Activated naive CD4-positive, alpha-beta T cell treated with anti-CD3 and anti-CD28 coated beads for 36 hours (primary cell): ENCODE data around the gene CPNE7. TPM values are rescaled to one million over a fixed set of nuclear protein-coding genes. Genes with fewer than 3 reads are reported as not detected.
"Not testable (repeated sequence)": the region's sequence is repeated elsewhere in the genome, so short reads cannot be mapped to it uniquely, and the experiment has no call there.

Experiments used
- CTCF ChIA-PET: fragments of 350-600 bp; sonication (Branson Sonifier 250); formaldehyde crosslinking; loops from one replicate; lab custom pipeline; 2021; ENCODE audit warnings: antibody characterized with exemption; lab: Charles Lee
- DNase-seq: peaks from one replicate; pipeline ENCODE4 v3.0.0-alpha.2; 2020
- H3K27ac Mint-ChIP-seq: one replicate; pipeline ENCODE4 v1.8.0; 2021; ENCODE audit warnings: mild to moderate bottlenecking, mixed read lengths
- H3K27me3 Mint-ChIP-seq: one replicate; pipeline ENCODE4 v1.8.0; 2021; ENCODE audit warnings: low read depth, mixed read lengths
- H3K36me3 Mint-ChIP-seq: one replicate; pipeline ENCODE4 v1.8.0; 2021; ENCODE audit warnings: low read depth, mixed read lengths
- H3K4me1 Mint-ChIP-seq: one replicate; pipeline ENCODE4 v1.8.0; 2021; ENCODE audit warnings: low read depth, mixed read lengths
- H3K4me3 Mint-ChIP-seq: one replicate; pipeline ENCODE4 v1.8.0; 2021; ENCODE audit warnings: mild to moderate bottlenecking, moderate library complexity, mixed read lengths
- H3K9me3 Mint-ChIP-seq: one replicate; pipeline ENCODE4 v1.8.0; 2021; ENCODE audit warnings: mixed read lengths
- intact Hi-C: fragments of 100-400 bp; cut with micrococcal nuclease; formaldehyde crosslinking; loops from one replicate; pipeline ENCODE4 v1.15.1; 2023
- total RNA-seq, 2 experiments: library from RNA; stranded (reverse); gene quantifications; one replicate each; pipeline ENCODE4 v1.2.3, GENCODE V29; 2021

Gene CPNE7
- total RNA-seq, 2 experiments from 2014 or later = 6.4 to 9.0 TPM

DNA sequence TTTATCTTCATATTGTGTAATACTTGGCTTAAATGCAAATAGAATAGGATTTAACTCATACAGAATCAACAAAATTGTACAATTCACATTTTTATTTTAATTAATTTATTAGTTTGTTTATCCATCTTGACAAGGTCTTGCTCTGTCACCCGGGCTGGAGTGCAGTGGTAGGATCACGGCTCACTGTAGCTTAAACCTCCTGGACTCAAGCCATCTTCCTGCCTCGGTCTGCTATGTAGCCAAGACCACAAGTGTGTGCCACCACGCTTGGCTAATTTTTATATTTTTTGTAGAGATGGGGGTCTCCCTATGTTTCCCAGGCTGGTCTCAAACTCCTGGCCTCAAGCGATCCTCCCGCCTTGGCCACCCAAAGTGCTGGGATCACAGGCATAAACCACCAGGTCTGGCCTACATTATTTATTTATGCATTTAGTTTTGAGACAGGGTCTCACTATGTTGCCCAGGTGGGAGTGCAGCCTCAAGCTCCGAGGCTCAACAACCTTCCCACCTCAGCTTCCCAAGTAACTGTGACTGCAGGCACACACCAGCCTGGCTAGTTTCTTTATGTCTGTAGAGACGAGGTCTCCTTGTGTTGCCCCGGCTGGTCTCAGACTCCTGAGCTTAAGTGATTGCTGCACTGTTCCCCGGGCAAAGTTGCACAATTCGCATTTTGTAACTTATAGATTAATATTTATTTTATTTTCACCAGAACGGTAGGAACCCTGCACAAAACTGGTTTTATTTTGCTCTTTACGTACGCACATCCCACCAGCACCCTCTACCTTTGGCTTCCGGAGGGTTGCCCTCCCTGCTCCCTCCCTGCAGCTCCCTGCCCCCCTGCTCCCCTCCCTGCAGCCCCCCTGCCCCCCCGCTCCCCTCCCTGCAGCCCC lies 42.8 kb downstream of the CPNE7 start:
- Mint-ChIP-seq H3K4me3 (no peak overlapping the region), H3K27ac (no peak overlapping the region), H3K36me3 (no peaks in the 10 kb centered on the region), H3K4me1 (peaks cover 12% of the 10 kb centered on the region), H3K9me3 (no peaks in the 10 kb centered on the region), H3K27me3 (peaks cover 5% of the 10 kb centered on the region)
- intact Hi-C loops = no loop called here
- DNase-seq = no peak
- CTCF ChIA-PET = interaction anchor here (1.2 kb wide), 1 partner anchor 222 kb away, joined by 3 read pairs; no protein-coding TSS in a partner anchor

DNA sequence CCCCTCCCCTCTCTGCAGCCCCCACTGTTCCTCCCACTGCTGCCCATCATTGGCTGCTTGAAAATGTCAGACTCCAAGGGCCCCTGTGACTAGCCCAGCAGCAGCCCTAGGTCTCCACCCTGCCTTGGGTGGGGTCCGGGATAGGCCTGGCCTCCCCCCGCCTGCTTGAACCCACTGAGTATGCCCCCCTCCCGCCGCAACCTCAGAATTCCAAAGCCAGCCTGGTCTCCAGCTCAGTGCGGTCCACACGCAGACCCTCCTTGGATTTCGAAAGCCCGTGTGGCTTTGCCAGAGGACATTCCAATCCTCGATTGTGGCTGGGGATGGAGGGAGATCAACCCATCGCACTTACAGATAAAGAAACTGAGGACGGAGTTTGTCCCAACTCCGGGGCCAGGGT lies 44.3 kb downstream of the CPNE7 start:
- CTCF ChIA-PET = no interaction called here
- peaks cover 12% of the 10 kb centered on the region for H3K4me1 Mint-ChIP-seq
- peaks cover 5% of the 10 kb centered on the region for H3K27me3 Mint-ChIP-seq
- DNase-seq = no peak
- no peak overlapping the region for H3K4me3 Mint-ChIP-seq
- no peaks in the 10 kb centered on the region for H3K36me3 Mint-ChIP-seq
- intact Hi-C loops = no loop called here
- H3K27ac Mint-ChIP-seq = no peak overlapping the region
- H3K9me3 Mint-ChIP-seq = no peaks in the 10 kb centered on the region

DNA sequence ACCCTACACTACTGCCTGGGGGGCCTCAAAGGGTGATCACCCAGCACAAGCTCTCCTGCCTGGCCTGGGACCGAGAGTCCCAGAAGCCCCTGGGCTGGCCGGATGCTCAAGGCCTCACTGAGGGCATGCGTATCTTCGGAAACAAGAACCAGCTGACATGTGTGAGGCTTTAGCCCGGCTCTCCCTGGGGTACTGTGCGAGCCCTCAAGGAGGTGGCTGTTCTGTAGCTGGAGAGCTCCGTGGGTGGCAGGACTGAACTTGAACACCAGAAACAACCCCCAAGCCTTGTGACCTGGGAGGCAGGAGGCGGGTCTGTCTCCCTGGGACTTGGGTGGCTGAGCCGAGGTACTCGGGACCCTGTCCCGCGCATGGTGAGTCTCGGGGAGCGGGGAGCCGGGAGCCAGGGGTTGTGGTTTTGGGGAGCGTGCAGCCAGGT lies 44.9 kb downstream of the CPNE7 start:
- H3K36me3 Mint-ChIP-seq = no peaks in the 10 kb centered on the region
- H3K27ac Mint-ChIP-seq = no peak overlapping the region
- H3K9me3 Mint-ChIP-seq = no peaks in the 10 kb centered on the region
- no peak for DNase-seq
- H3K27me3 Mint-ChIP-seq = peaks cover 5% of the 10 kb centered on the region
- intact Hi-C loops = no loop called here
- CTCF ChIA-PET = no interaction called here
- peaks cover 12% of the 10 kb centered on the region for H3K4me1 Mint-ChIP-seq
- H3K4me3 Mint-ChIP-seq = no peak overlapping the region

DNA sequence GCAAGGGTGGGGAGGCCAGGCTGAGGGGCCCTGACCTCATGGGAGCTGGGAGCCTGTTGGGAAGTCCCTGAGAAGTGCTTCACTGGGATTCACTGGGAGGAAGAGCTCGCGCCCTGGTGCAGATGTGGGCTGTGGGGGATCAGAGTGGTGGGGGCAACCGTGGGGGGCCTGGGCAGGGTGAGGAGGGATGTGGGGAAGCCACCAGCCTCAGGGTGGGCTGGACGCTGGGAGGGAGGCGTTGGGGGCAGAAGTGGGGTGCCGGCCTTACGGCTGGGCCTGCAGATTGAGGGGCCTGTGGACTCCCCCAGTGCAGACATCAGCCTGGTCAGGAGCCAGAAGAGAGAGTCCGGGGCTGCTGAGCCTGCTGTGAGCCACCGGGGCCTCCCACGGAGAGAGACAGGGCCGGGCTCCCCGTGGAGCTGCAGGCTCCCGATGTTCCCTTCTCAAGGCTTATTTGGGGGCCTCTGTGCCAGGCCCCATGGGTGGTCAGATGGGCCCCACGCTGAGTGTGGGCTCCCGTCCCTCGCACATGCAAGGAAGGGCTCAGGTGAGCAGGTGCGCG lies 45.7 kb downstream of the CPNE7 start:
- CTCF ChIA-PET = no interaction called here
- H3K4me3 Mint-ChIP-seq = no peak overlapping the region
- no peak overlapping the region for H3K27ac Mint-ChIP-seq
- peaks cover 11% of the 10 kb centered on the region for H3K4me1 Mint-ChIP-seq
- H3K36me3 Mint-ChIP-seq = no peaks in the 10 kb centered on the region
- H3K9me3 Mint-ChIP-seq = no peaks in the 10 kb centered on the region
- no peak for DNase-seq
- H3K27me3 Mint-ChIP-seq = peaks cover 5% of the 10 kb centered on the region
- intact Hi-C loops = no loop called here

DNA sequence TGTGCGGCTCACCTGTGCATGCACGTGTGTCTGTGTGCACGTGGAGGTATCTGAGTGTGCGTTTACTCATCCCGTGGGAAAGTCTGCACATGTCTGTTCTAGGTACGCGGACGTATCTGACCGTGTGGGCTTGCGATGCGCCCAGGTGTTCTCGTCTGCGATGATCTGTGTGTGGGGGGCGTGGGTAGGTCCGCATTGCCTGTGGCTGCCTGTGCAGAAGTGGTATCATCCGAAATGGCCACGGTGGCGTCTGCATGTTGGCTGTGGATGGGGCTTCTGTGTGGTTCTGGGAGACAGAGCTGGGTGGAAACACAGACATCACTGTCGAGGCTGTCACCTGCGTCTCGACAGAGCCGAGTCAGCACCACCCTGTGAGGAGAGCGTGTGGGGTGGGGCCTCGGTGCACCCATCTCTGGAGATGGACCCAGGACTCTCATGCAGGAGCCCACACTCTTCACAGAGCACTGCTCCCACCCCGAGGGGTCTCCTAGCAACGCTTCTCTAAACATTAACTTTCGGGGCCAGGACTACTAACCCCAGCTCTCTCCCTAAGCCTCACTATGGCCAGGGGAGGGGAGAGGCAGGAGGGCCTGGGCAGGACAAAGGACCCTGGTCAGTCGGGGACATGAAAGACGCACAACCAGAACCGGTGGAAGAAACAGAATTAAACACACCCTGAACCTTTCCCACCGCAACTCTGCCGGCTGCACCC lies 46.3 kb downstream of the CPNE7 start:
- DNase-seq = no peak
- Mint-ChIP-seq H3K9me3 (no peaks in the 10 kb centered on the region), H3K4me1 (peaks cover 4% of the 10 kb centered on the region), H3K27me3 (peaks cover 5% of the 10 kb centered on the region), H3K36me3 (no peaks in the 10 kb centered on the region), H3K27ac (no peak overlapping the region), H3K4me3 (no peak overlapping the region)
- CTCF ChIA-PET = no interaction called here
- intact Hi-C loops = no loop called here

DNA sequence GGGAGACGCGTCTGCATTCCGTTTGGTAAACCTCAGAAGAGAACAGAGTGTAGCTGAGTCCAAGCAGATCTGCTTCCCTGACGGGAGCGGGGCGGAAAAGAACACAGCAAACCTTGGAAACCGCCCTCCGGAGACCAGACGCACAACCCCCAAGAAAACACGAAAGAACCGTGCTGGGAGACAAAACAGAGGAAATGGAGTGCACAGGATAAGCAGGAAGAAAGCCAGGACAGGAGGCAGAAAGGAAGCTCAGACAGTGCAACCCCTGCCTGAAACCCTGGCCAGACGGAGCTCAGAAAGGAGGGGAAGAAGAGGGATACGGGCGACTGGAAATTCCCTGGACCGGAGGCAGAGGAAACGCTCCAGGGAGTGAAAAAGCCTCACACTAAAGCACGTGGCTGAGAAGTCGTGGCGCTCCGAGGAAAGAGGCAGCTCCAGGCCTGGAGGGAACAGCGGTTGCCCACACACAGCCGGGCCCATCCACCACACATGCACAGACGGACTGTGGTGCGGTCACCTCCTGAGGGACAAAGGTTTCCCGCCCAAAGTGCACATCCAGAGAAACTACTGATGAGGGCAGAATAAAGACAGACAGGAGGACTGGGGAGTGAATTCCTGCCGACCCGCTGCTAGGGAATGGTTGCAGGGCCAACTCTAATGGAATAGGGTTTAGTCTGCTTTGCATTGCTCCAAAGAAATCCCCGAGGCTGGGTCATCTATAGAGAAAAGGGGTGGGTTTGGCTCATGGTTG lies 48.1 kb downstream of the CPNE7 start:
- H3K9me3 Mint-ChIP-seq = no peaks in the 10 kb centered on the region
- no peak overlapping the region for H3K27ac Mint-ChIP-seq
- no peaks in the 10 kb centered on the region for H3K36me3 Mint-ChIP-seq
- intact Hi-C loops = no loop called here
- DNase-seq = no peak
- CTCF ChIA-PET = interaction anchor here (0.9 kb wide), 1 partner anchor 12 kb away, joined by 3 read pairs; no protein-coding TSS in a partner anchor
- H3K4me3 Mint-ChIP-seq = no peak overlapping the region
- peaks cover 5% of the 10 kb centered on the region for H3K27me3 Mint-ChIP-seq
- no peaks in the 10 kb centered on the region for H3K4me1 Mint-ChIP-seq

DNA sequence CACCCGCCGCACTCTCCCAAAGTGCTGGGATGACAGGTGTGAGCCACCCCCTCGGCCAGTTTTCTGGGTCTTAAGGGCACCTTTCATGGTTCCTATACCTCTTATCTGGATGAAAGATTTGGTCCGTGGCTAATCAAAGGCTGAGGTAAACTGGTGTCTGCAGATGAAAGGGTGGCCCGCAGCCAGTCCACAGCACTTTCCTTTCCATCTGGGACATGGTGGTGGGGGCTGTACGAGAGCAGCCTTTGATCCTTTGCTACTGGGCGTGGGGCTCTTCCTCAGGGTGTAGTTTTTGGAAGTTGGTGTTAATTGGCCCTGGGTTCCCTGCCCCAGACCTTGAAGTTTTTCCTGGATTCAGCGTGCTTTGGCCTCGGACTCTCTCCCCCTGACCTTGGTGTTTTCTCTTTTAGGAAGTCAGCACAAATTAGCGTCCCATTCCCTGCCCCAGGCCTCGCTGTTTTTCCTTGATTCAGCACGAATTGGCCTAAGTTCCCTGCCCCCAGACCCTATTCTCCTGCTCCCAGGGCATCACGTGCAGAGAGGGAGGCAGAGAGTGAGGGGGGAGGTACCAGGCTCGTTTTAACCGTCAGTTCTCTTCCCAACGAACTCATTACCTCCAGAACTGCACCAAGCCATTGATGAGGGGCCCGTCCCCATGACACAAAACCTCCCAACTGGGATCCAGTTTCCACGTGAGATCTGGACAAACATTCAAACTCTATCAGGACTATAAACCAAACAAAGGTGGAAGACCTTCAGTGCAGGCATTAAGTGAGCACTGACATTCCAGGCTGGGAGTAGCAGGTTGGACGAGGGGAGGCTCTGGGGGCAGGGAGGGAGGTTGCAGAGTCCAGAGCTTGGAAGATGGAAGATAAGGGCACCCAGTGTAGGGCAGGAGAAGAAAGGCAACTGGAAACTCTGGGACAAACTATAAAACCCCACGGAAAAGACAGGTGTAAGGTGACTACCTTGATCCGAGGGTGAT lies 49.5 kb downstream of the CPNE7 start:
- H3K36me3 Mint-ChIP-seq = no peaks in the 10 kb centered on the region
- no peaks in the 10 kb centered on the region for H3K4me1 Mint-ChIP-seq
- no peak overlapping the region for H3K27ac Mint-ChIP-seq
- intact Hi-C loops = no loop called here
- H3K4me3 Mint-ChIP-seq = no peak overlapping the region
- CTCF ChIA-PET = no interaction called here
- DNase-seq = no peak
- H3K9me3 Mint-ChIP-seq = no peaks in the 10 kb centered on the region
- peaks cover 5% of the 10 kb centered on the region for H3K27me3 Mint-ChIP-seq

DNA sequence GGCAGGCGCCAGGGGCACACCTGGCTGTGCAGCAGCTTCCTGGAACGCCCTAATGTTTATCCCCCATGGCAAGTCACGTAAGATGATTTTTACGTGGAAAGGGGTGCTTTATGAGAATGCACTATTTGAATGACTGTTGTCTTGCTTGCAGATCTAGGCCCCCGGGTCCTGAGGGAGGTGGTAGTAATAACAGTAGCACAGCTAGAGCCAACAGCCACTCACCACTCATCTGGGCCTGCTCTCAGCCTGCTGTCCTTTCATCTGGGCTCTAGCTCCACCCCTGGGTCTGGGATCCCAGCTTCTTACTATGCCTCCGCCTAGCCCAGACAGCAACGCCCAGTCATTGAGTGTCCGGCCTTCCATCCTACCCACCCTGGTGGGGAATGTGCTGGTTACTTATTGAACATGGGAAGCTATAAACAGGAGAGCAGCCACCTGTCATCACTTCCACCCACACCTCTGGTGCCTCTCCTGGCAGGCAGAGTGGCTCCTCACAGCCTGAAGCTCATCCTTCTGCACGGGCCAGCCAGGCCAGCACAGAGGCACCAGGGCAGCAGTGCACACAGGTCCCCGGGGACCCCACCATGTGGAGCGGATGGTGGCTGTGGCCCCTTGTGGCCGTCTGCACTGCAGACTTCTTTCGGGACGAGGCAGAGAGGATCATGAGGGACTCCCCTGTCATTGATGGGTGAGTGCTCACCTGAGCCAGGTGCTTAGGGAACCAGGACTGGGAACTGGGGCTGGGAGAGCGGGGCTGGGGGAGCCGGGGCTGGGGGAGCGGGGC lies 54.5 kb downstream of the CPNE7 start:
- CTCF ChIA-PET = interaction anchor here (0.6 kb wide), 1 partner anchor 315 kb away, joined by 6 read pairs; no protein-coding TSS in a partner anchor
- H3K36me3 Mint-ChIP-seq = no peaks in the 10 kb centered on the region
- DNase-seq = no peak
- H3K4me1 Mint-ChIP-seq = no peaks in the 10 kb centered on the region
- intact Hi-C loops = no loop called here
- no peak overlapping the region for H3K4me3 Mint-ChIP-seq
- no peaks in the 10 kb centered on the region for H3K27me3 Mint-ChIP-seq
- no peaks in the 10 kb centered on the region for H3K9me3 Mint-ChIP-seq
- H3K27ac Mint-ChIP-seq = no peak overlapping the region

DNA sequence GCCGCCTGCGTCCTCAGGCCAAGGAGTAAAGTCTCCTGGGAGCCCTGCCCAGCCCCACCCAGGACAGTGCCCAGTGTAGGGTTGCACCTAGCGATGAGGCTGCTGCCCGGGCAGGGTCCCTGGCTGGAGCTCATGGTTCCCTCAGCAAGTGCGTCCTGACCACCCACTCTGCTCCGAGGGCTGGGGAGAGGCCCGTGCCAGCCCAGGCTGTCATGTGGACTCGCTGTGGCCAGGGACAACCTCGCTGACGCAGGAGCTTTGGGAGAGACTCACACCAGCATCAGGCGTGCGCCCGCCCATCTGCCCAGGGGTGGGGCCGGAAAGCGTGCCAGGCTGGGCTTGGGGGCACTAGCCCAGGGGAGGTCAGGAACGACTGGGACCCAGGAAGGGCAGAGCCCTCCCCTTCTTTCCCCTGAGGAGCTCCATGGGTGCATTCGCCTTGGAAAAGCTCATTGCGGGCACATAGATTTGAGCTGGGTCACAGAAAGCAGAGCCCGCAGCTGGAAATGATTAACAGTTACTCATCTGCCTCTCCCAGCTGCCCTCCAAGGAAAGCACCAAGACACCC lies 57.6 kb downstream of the CPNE7 start:
- no peak overlapping the region for H3K4me3 Mint-ChIP-seq
- H3K4me1 Mint-ChIP-seq = no peaks in the 10 kb centered on the region
- no peak for DNase-seq
- intact Hi-C loops = no loop called here
- H3K27ac Mint-ChIP-seq = no peak overlapping the region
- H3K27me3 Mint-ChIP-seq = peaks cover 3% of the 10 kb centered on the region
- CTCF ChIA-PET = interaction anchor here (0.6 to 2.1 kb wide), 3 partner anchors 8 to 160 kb away, joined by 3 to 6 read pairs (median 4); no protein-coding TSS in a partner anchor
- H3K36me3 Mint-ChIP-seq = no peaks in the 10 kb centered on the region
- H3K9me3 Mint-ChIP-seq = no peaks in the 10 kb centered on the region

DNA sequence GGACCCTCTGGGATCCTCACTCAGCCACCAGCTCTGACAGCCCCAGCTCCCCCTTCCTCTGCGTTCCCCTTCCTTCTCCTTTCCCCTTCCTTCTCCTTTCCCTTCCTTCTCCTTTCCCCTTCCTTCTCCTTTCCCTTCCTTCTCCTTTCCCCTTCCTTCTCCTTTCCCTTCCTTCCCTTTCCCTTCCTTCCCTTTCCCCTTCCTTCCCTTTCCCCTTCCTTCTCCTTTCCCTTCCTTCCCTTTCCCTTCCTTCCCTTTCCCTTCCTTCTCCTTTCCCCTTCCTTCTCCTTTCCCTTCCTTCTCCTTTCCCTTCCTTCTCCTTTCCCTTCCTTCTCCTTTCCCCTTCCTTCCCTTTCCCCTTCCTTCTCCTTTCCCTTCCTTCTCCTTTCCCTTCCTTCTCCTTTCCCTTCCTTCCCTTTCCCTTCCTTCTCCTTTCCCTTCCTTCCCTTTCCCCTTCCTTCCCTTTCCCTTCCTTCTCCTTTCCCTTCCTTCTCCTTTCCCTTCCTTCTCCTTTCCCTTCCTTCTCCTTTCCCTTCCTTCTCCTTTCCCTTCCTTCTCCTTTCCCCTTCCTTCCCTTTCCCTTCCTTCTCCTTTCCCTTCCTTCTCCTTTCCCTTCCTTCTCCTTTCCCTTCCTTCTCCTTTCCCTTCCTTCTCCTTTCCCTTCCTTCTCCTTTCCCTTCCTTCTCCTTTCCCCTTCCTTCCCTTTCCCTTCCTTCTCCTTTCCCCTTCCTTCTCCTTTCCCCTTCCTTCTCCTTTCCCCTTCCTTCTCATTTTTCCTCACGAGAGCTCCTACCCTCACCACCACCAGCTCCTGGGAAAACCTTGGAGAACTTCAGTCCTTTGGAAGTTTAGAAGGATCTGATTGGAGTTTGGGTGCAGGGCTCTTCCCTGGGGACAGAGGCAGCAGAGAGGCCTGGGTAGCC lies 59.2 kb downstream of the CPNE7 start:
- H3K4me1 Mint-ChIP-seq, H3K36me3 Mint-ChIP-seq, H3K9me3 Mint-ChIP-seq, H3K27ac Mint-ChIP-seq, DNase-seq, H3K4me3 Mint-ChIP-seq, H3K27me3 Mint-ChIP-seq, intact Hi-C loops: not testable (repeated sequence)
- CTCF ChIA-PET = interaction anchor here (0.9 kb wide), 1 partner anchor 11 kb away, joined by 3 read pairs; no protein-coding TSS in a partner anchor
